ENCODE measurements around the gene AASS. TPM values are rescaled to one million over a fixed set of nuclear protein-coding genes. Genes with fewer than 3 reads are reported as not detected.

The AASS gene
- total RNA-seq, 1 experiment from 2014 or later = 38.8 TPM

- intact Hi-C loops (cut with micrococcal nuclease; ENCODE audit: unreplicated experiment) = loop anchor here (5.0 kb wide), 2 partner anchors 124 to 161 kb away; partner anchors contain the start of gene FEZF1
- DNase-seq (ENCODE audit: low spot score) = peak; percentile 73
- TF ChIP-seq, protein P1, sequence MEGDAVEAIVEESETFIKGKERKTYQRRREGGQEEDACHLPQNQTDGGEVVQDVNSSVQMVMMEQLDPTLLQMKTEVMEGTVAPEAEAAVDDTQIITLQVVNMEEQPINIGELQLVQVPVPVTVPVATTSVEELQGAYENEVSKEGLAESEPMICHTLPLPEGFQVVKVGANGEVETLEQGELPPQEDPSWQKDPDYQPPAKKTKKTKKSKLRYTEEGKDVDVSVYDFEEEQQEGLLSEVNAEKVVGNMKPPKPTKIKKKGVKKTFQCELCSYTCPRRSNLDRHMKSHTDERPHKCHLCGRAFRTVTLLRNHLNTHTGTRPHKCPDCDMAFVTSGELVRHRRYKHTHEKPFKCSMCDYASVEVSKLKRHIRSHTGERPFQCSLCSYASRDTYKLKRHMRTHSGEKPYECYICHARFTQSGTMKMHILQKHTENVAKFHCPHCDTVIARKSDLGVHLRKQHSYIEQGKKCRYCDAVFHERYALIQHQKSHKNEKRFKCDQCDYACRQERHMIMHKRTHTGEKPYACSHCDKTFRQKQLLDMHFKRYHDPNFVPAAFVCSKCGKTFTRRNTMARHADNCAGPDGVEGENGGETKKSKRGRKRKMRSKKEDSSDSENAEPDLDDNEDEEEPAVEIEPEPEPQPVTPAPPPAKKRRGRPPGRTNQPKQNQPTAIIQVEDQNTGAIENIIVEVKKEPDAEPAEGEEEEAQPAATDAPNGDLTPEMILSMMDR (conservative IDR thresholded peaks at IDR 0.05; ENCODE audit: low read depth, low read length) = no peak
- no peak for TF ChIP-seq EZH2 (IDR thresholded peaks at IDR 0.05; ENCODE audit: borderline replicate concordance, low read depth, low read length, poor library complexity, severe bottlenecking)
- H3K4me1 ChIP-seq (ENCODE audit: insufficient read depth, low read length, poor library complexity, severe bottlenecking) = peaks cover 54% of the 10 kb centered on the region
- no peaks in the 10 kb centered on the region for H3K27me3 ChIP-seq (replicated peaks; ENCODE audit: insufficient read depth, low read depth, low read length, poor library complexity)
- POLR2A ChIA-PET (ENCODE audit: low non-redundant PET) = no interaction called here
- peak overlapping the region; percentile 53 for H3K27ac ChIP-seq (ENCODE audit: low read depth, low read length, poor library complexity, severe bottlenecking)
- H3K4me3 ChIP-seq (ENCODE audit: low read depth, low read length, poor library complexity, severe bottlenecking) = no peak overlapping the region
- no TSS peak for BruUV-seq (replicated peaks)
- H3K9me3 ChIP-seq (ENCODE audit: low read depth, low read length, poor library complexity, severe bottlenecking) = no peaks in the 10 kb centered on the region
- CTCF ChIA-PET = interaction anchor here (0.7 kb wide), 1 partner anchor 715 kb away, joined by 6 read pairs; no protein-coding TSS in a partner anchor
- no peaks in the 10 kb centered on the region for H3K36me3 ChIP-seq (ENCODE audit: insufficient read depth, low read length, poor library complexity, severe bottlenecking)
Observed at GRCh38 chr7:122140918-122141317, 3.1 kb downstream of the AASS start.

GRCh38 chr7:122137251-122138077 is 6.6 kb downstream of the AASS start:
- POLR2A ChIA-PET (ENCODE audit: low non-redundant PET) = interaction anchor here (0.6 kb wide), 1 partner anchor 589 kb away, joined by 3 read pairs; no protein-coding TSS in a partner anchor
- Histone ChIP-seq H3K27me3 (replicated peaks; ENCODE audit: insufficient read depth, low read depth, low read length, poor library complexity) (no peaks in the 10 kb centered on the region), H3K4me1 (ENCODE audit: insufficient read depth, low read length, poor library complexity, severe bottlenecking) (peaks cover 48% of the 10 kb centered on the region), H3K27ac (ENCODE audit: low read depth, low read length, poor library complexity, severe bottlenecking) (peak overlapping the region; percentile 78), H3K4me3 (ENCODE audit: low read depth, low read length, poor library complexity, severe bottlenecking) (peak overlapping the region; percentile 35), H3K9me3 (ENCODE audit: low read depth, low read length, poor library complexity, severe bottlenecking) (no peaks in the 10 kb centered on the region), H3K36me3 (ENCODE audit: insufficient read depth, low read length, poor library complexity, severe bottlenecking) (peaks cover 8% of the 10 kb centered on the region)
- peak; percentile 59 for DNase-seq (ENCODE audit: low spot score)
- intact Hi-C loops (cut with micrococcal nuclease; ENCODE audit: unreplicated experiment) = no loop called here
- no peak for TF ChIP-seq EZH2 (IDR thresholded peaks at IDR 0.05; ENCODE audit: borderline replicate concordance, low read depth, low read length, poor library complexity, severe bottlenecking)
- TF ChIP-seq, protein P1 (conservative IDR thresholded peaks at IDR 0.05; ENCODE audit: low read depth, low read length) = no peak
- no TSS peak for BruUV-seq (replicated peaks)
- CTCF ChIA-PET = no interaction called here

DNA sequence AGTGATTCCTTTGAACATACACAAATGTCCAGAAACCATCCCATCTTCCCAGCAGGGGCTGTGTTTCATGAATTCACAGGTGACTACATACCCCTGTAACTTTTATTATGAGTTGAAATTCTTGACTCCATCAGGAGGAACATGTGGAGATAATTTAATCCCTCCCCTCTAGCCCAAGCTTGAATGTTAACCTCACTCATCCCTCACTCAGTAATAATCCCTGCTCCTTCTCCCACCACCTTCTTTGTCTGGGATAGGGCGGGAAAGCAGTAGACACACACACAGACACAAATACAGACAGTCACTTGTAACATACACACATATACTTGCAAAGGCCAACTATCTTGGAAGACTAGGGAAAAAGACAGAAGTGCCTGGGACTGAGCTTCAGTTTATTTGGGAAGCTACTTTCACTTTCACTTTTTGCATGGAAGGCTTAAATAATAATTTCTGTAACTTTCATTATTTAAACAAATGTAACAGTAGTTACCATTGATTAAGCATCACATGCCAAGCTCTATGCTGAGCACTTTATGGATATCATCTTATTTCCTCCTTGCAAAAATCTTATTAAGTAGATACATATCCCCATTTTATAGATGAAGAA is 7.3 kb downstream of the AASS start:
- peak overlapping the region; percentile 35 for H3K4me3 ChIP-seq (ENCODE audit: low read depth, low read length, poor library complexity, severe bottlenecking)
- H3K36me3 ChIP-seq (ENCODE audit: insufficient read depth, low read length, poor library complexity, severe bottlenecking) = peaks cover 8% of the 10 kb centered on the region
- H3K27me3 ChIP-seq (replicated peaks; ENCODE audit: insufficient read depth, low read depth, low read length, poor library complexity) = no peaks in the 10 kb centered on the region
- BruUV-seq (replicated peaks) = no TSS peak
- peak; percentile 20 for DNase-seq (ENCODE audit: low spot score)
- intact Hi-C loops (cut with micrococcal nuclease; ENCODE audit: unreplicated experiment) = no loop called here
- POLR2A ChIA-PET (ENCODE audit: low non-redundant PET) = no interaction called here
- TF ChIP-seq, protein P1 (conservative IDR thresholded peaks at IDR 0.05; ENCODE audit: low read depth, low read length) = no peak
- no peak for TF ChIP-seq EZH2 (IDR thresholded peaks at IDR 0.05; ENCODE audit: borderline replicate concordance, low read depth, low read length, poor library complexity, severe bottlenecking)
- no peaks in the 10 kb centered on the region for H3K9me3 ChIP-seq (ENCODE audit: low read depth, low read length, poor library complexity, severe bottlenecking)
- CTCF ChIA-PET = no interaction called here
- H3K4me1 ChIP-seq (ENCODE audit: insufficient read depth, low read length, poor library complexity, severe bottlenecking) = peaks cover 43% of the 10 kb centered on the region
- H3K27ac ChIP-seq (ENCODE audit: low read depth, low read length, poor library complexity, severe bottlenecking) = peak overlapping the region; percentile 78

All from A673 (cell line).